ENCODE measurements around the gene RPH3AL. TPM values are rescaled to one million over a fixed set of nuclear protein-coding genes. Genes with fewer than 3 reads are reported as not detected.

Gene RPH3AL
- total RNA-seq, 2 experiments from 2014 or later, result 1.6 to 2.2 TPM

DNA sequence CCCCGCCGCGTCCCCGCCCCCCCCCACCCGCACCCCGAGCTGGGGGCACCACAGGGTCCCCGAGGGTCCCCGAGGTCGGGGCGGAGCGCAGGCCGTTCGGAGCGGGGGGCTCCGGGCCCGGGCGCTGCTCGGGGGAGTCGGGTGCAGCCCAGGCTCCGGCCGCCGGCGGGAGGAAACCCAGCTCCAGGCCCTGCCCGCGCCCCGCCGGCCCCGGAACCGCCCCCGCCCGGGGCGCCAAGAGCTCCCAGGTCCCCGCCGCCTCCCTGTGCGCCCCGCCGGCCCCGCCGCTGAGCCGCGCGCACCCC, 33.2 kb upstream of the RPH3AL start:
- no peak for DNase-seq
- intact Hi-C loops (cut with micrococcal nuclease), result loop anchor here (2.0 kb wide), 1 partner anchor 241 kb away; no protein-coding TSS in a partner anchor
- CTCF ChIA-PET, result interaction anchor here (0.6 to 1.8 kb wide), 4 partner anchors 27 to 315 kb away, joined by 3 to 6 read pairs (median 4); no protein-coding TSS in a partner anchor

DNA sequence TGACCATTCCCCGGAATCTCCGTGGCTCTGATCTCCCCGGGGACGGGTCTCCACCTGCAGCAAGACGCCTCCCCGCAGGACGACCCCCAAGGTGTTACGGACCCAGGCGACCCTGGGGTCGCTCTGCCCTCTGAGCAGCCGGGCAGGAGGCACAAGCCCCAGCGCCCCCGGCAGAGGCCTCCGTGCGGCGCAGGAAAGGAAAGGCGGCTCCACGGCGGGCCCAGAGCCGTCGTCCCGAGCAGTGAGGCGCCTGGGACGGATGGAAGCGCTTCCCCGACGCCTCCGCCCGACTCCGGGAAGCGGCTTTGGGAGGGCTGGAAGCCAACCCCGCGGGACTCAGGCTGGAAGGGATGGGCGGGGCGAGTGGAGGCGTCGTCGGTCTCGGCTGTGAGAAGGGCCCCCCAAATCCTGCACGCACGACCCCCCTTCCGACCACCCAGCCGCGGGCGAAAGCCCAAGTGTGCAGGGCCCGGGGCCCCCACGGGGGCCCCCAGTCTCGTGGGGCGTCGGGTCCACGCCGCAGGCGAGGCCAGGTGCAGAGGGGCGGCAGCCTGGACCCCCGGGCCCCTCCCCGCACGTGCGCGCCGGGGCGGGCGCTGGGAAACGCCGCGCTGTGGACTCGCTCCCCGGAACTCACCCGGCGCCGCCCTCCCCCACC, 32.7 kb upstream of the RPH3AL start:
- Mint-ChIP-seq H3K27me3 (ENCODE audit: low read depth) (peaks cover 9% of the 10 kb centered on the region), H3K4me3 (peak overlapping the region; percentile 62), H3K27ac (no peak overlapping the region), H3K36me3 (ENCODE audit: low read depth) (no peaks in the 10 kb centered on the region), H3K9me3 (no peaks in the 10 kb centered on the region), H3K4me1 (ENCODE audit: low read depth) (peaks cover 9% of the 10 kb centered on the region)
- intact Hi-C loops (cut with micrococcal nuclease), result loop anchor here (2.0 kb wide), 1 partner anchor 241 kb away; no protein-coding TSS in a partner anchor
- CTCF ChIA-PET, result interaction anchor here (1.8 kb wide), 1 partner anchor 27 kb away, joined by 6 read pairs; no protein-coding TSS in a partner anchor
- DNase-seq, result peak; percentile 28

More for the DNA sequence above, 33.2 kb upstream of the RPH3AL start:
- peaks cover 9% of the 10 kb centered on the region for H3K4me1 Mint-ChIP-seq (ENCODE audit: low read depth)
- no peaks in the 10 kb centered on the region for H3K9me3 Mint-ChIP-seq
- H3K27me3 Mint-ChIP-seq (ENCODE audit: low read depth), result peaks cover 9% of the 10 kb centered on the region
- H3K36me3 Mint-ChIP-seq (ENCODE audit: low read depth), result no peaks in the 10 kb centered on the region
- H3K27ac Mint-ChIP-seq, result no peak overlapping the region
- H3K4me3 Mint-ChIP-seq, result no peak overlapping the region

DNA sequence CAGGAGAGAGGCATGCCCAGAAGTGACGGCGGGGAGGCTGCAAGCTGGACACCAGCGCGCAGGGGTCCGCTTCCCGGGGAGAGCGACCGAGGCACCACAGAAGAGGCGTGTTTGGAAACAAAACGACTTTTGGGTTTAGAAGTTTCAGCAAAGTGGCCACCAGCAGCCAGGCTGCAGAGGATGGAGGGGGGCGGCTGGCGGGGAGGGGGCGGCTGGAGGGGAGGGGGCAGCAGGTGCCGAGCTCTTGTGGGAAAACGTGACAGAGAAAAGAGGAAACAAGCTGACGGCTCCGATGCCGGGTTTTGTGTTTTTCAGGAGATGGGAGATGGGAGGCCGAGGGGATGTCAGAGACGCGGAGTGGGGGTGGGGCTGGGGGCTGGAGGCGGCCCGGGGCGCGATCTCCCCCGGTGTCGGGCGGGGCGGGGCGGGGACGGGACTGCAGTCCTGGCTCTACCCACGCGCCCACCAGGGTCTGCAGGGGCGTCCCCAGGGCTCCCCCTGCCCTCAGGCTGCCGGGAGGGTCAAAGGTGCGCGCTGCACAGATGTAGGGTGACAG, 32.1 kb upstream of the RPH3AL start:
- no peak for DNase-seq
- Mint-ChIP-seq H3K27ac (no peak overlapping the region), H3K36me3 (ENCODE audit: low read depth) (no peaks in the 10 kb centered on the region), H3K27me3 (ENCODE audit: low read depth) (peaks cover 9% of the 10 kb centered on the region), H3K4me3 (peak overlapping the region; percentile 62), H3K4me1 (ENCODE audit: low read depth) (peaks cover 9% of the 10 kb centered on the region), H3K9me3 (no peaks in the 10 kb centered on the region)
- intact Hi-C loops (cut with micrococcal nuclease), result loop anchor here (2.0 kb wide), 1 partner anchor 240 kb away; no protein-coding TSS in a partner anchor
- CTCF ChIA-PET, result no interaction called here

DNA sequence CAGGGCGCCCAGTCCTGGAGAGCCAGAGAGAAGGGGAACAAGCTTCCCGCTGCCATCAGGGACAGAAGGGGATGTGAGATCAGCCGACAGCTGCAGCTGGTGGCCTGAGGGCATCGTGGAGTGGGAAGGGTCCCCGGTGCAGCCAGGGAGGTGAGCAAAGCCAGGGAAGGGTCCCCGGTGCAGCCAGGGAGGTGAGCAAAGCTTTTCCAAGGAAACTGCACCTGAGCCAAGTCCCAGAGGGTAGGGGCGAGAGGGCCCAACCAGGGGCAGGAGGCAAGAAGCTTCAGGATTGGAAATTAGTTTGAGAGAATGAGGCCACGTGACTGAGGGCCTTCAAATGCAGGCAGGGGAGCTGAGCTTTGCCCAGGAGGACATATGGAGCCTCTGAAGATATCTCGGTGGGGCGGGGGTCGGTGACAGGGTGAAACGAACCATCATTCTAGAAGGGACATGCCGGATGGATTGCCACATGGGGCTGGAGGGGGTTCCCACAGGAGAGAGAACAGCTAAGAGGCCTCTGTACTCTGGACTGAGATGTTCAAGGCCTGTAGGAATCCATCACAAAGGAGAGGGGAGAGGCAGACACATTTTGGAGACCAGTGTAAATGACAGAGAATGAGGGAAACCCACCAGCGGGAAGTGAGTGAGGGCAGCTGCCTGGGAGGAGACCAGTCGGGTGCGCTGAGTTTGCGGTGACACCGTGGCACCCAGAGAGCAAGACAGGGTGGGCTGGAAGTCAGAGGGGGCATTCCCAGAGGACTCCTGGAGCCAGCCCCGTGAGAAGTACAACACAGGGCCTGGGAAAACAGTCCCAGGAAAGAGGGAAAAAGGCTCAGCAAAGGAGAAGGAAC, 31.4 kb upstream of the RPH3AL start:
- peaks cover 9% of the 10 kb centered on the region for H3K27me3 Mint-ChIP-seq (ENCODE audit: low read depth)
- peaks cover 9% of the 10 kb centered on the region for H3K4me1 Mint-ChIP-seq (ENCODE audit: low read depth)
- H3K4me3 Mint-ChIP-seq, result peak overlapping the region; percentile 48
- CTCF ChIA-PET, result no interaction called here
- intact Hi-C loops (cut with micrococcal nuclease), result loop anchor here (2.0 kb wide), 1 partner anchor 239 kb away; no protein-coding TSS in a partner anchor
- H3K9me3 Mint-ChIP-seq, result no peaks in the 10 kb centered on the region
- H3K27ac Mint-ChIP-seq, result no peak overlapping the region
- no peak for DNase-seq
- no peaks in the 10 kb centered on the region for H3K36me3 Mint-ChIP-seq (ENCODE audit: low read depth)

DNA sequence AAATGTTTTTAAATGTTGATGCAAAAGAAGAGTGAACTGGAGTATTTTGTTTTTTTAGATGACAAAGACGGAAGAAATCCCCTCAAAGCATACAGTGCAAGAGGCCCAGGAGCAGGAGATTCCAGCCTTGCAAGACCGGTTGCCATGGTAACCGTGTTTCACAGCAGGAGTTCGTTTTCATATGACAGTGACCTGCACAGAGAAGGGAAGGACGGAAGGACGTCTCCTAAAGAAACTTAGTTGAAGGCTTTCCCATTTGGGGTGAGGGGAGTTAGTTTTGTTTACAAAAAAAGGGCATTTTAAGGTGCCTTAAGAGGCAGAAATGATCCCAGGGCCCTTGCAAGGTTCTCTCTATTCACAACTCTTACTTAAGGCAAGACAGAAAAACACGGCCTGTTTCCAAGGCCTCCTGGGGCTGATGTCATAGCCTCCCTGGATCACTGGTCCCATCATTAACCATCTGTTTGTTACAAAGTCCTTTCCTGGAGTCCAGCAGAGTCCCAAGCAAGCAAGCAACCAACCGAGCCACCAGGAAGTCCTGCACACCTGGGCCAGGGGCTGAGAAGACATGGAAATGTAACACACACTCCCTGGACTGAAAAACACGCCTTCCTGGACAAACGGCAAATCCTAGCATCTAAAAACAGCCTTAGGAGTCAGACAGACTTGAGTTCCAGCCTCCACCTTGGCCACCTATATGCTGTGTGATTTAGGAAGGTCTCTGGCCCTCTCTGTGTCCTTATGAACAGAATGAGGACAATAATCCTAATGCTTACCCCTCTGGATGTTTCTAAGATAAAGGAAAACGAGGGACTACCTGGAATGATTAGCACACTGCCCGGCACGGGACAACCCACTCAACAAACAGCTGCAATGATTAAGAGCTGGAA, 30.3 kb upstream of the RPH3AL start:
- H3K27me3 Mint-ChIP-seq (ENCODE audit: low read depth), result peaks cover 9% of the 10 kb centered on the region
- DNase-seq, result no peak
- H3K4me3 Mint-ChIP-seq, result no peak overlapping the region
- H3K36me3 Mint-ChIP-seq (ENCODE audit: low read depth), result no peaks in the 10 kb centered on the region
- no peaks in the 10 kb centered on the region for H3K9me3 Mint-ChIP-seq
- CTCF ChIA-PET, result no interaction called here
- no peak overlapping the region for H3K27ac Mint-ChIP-seq
- H3K4me1 Mint-ChIP-seq (ENCODE audit: low read depth), result peaks cover 9% of the 10 kb centered on the region
- intact Hi-C loops (cut with micrococcal nuclease), result no loop called here

DNA sequence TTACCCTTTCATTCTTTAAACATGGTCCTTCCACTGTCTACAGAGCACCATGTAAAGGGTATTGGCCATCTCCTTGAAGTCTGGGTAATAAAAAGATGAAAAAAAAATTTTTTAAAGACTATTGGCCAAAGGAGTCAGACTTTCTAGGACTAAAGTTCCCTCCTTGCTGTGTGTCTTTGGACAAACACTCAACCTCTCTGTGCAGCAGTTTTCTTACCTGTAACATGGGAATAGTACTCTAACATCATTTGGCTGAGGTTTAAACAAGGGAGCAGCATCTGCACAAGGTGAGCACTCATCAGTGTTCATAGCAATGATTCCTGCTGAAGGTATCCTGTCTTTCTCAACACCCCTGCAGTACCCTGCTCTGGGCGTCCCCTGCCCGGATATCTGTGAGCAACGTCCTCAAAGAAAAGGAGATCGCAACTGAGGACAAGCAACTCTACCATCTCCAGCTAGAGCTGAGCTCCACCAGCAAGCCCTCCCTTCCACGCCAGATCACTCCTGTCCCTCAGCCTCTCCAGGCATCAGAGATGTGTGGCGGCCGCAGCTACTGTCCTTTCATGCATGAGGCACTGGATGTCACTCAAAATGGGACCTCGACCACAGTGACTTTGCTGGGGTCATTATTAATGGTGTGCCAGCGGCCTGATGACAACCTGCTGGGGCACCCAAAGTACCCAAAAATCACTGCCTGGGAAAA, 29.5 kb upstream of the RPH3AL start:
- Mint-ChIP-seq H3K27ac (no peak overlapping the region), H3K4me1 (ENCODE audit: low read depth) (peaks cover 13% of the 10 kb centered on the region), H3K4me3 (no peak overlapping the region), H3K27me3 (ENCODE audit: low read depth) (peaks cover 9% of the 10 kb centered on the region), H3K36me3 (ENCODE audit: low read depth) (no peaks in the 10 kb centered on the region), H3K9me3 (no peaks in the 10 kb centered on the region)
- intact Hi-C loops (cut with micrococcal nuclease), result no loop called here
- DNase-seq, result no peak
- CTCF ChIA-PET, result no interaction called here

DNA sequence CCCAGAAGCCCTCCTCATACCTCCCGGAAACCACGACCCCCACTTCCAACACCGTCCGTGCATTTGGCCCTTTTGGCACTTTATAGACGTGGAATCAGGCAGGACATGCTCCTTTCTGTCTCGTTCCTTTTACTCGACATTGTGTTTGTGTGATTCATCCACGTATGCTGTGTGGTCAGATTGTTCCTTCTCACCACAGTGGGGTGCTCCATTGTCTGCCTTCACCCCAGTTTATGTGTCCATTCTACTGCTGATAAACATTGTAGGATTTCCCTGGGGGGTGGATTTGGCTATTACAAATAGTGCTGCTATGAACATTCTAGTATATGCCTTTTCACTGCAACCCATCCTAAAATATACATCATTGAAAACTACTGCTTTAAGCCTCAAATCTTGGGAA, 28.9 kb upstream of the RPH3AL start:
- Mint-ChIP-seq H3K9me3 (no peaks in the 10 kb centered on the region), H3K27me3 (ENCODE audit: low read depth) (peaks cover 9% of the 10 kb centered on the region), H3K4me1 (ENCODE audit: low read depth) (peaks cover 15% of the 10 kb centered on the region), H3K36me3 (ENCODE audit: low read depth) (no peaks in the 10 kb centered on the region), H3K4me3 (no peak overlapping the region), H3K27ac (no peak overlapping the region)
- intact Hi-C loops (cut with micrococcal nuclease), result no loop called here
- CTCF ChIA-PET, result no interaction called here
- DNase-seq, result no peak

DNA sequence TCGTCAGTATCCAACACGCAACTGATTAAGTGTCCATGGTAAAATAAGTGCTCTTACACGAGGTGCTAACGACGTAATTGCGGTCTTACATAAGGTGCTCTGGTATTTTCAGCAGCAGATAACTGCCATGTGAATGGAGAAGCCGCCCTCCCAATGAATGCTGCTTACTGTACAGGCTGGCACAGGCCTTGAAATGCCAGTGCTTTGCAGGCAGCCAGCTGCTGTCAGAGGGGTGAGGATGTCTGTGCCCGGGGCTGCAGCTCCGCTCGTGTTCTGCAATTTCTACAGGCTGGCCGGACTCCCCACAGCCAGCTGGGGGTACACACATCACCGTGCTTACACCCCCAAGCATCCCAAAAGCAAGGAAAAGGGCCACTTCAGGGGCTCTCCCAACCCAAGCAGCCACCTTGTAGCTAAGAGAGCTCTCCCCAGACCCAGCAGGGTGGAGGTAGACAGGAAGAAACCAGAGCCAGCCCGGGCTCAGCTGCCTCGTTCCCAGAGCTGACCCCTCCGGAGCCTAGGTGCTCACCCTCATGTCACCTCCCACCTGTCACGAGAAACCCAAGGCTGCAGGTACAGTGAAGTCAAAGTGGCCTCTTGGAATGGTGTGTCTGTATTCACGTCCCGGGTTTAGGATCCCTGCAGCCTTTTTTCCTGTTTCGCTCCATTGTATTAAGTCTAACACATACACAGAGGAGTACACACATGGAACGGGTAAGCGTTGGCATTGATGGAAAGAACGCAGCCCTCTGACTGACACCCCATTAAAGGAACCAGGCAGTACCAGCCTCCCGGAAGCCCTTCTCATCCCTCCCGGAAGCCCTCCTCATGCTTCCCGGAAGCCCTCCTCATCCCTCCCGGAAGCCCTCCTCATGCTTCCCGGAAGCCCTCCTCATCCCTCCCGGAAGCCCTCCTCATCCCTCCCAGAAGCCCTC, 27.2 kb upstream of the RPH3AL start:
- DNase-seq, result no peak
- CTCF ChIA-PET, result interaction anchor here (0.6 kb wide), 1 partner anchor 591 kb away, joined by 6 read pairs; no protein-coding TSS in a partner anchor
- peaks cover 15% of the 10 kb centered on the region for H3K4me1 Mint-ChIP-seq (ENCODE audit: low read depth)
- no peak overlapping the region for H3K4me3 Mint-ChIP-seq
- H3K27ac Mint-ChIP-seq, result no peak overlapping the region
- intact Hi-C loops (cut with micrococcal nuclease), result no loop called here
- H3K36me3 Mint-ChIP-seq (ENCODE audit: low read depth), result no peaks in the 10 kb centered on the region
- H3K9me3 Mint-ChIP-seq, result no peaks in the 10 kb centered on the region
- peaks cover 9% of the 10 kb centered on the region for H3K27me3 Mint-ChIP-seq (ENCODE audit: low read depth)

DNA sequence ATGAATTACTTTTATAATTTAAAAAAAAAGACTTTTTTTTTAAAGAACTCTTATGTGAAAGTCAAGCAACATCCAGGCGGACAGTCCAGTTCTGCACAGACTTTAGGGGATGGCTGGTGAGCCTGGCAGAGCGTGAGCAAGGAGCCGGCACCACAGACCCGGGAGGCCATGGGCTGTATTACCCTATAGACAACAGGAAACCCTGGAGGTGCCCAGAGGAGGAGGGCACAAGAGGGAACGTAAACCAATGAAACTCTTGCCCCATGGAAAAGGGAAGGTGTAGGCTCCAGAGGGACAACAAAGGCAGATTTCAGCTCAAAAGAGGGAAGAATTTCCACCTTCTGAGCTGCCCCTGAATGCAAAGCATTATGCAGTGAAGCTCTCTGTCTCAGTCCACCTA, 25.5 kb upstream of the RPH3AL start:
- Mint-ChIP-seq H3K27ac (no peak overlapping the region), H3K36me3 (ENCODE audit: low read depth) (no peaks in the 10 kb centered on the region), H3K4me3 (no peak overlapping the region), H3K4me1 (ENCODE audit: low read depth) (peaks cover 9% of the 10 kb centered on the region), H3K27me3 (ENCODE audit: low read depth) (no peaks in the 10 kb centered on the region), H3K9me3 (no peaks in the 10 kb centered on the region)
- intact Hi-C loops (cut with micrococcal nuclease), result no loop called here
- CTCF ChIA-PET, result no interaction called here
- no peak for DNase-seq

DNA sequence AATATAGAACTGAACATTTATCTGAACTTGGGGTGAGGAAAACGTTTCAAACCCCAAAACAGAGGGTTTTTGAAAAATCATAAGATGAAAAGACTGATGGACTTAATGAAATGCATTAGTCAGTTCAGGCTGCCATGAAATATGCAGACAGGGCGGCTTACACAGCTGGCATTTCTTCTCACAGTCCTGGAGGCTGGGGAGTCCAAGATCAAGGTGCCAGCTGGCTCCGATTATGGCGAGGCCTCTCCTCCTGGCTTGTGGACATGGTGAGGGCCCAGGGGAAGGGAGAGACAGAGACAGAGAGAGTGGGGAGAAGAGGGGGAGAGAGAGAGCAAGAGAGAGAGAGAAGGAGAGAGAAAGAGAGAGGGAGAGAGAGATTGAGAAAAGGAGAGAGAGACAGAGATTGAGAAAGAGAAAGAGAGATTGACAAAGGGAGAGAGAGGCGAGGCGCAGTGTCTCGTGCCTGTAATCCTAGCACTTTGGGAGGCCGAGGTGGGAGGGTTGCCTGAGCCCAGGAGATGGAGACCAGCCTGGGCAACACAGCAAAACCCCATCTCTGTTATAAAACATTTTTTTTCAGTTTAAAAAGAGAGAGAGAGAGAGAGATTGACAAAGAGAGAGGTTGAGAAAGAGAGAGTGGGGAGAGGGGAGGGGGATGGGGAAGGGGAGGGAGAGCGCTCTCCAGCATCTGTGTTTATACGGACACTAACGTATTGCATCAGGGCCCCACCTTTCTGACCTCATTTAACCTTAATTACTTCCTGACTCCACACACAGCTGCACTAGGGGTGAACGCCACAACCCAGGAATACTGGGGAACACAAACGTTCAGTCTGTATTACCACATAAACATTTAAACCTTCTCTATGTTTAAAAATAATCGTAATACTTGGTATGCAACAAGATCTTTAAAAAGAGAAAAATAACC, 24.6 kb upstream of the RPH3AL start:
- intact Hi-C loops (cut with micrococcal nuclease), result no loop called here
- CTCF ChIA-PET, result interaction anchor here (0.6 to 0.8 kb wide), 2 partner anchors 11 to 211 kb away, joined by 3 read pairs; no protein-coding TSS in a partner anchor
- Mint-ChIP-seq H3K27ac (no peak overlapping the region), H3K4me3 (no peak overlapping the region), H3K4me1 (ENCODE audit: low read depth) (peaks cover 9% of the 10 kb centered on the region), H3K9me3 (no peaks in the 10 kb centered on the region), H3K27me3 (ENCODE audit: low read depth) (no peaks in the 10 kb centered on the region), H3K36me3 (ENCODE audit: low read depth) (no peaks in the 10 kb centered on the region)
- DNase-seq, result no peak
